Measurements from ENCODE around the gene PPM1H. TPM values are rescaled to one million over a fixed set of nuclear protein-coding genes. Genes with fewer than 3 reads are reported as not detected.

The PPM1H gene
- total RNA-seq, 1 donor from 2014 or later = 31.0 TPM

DNA sequence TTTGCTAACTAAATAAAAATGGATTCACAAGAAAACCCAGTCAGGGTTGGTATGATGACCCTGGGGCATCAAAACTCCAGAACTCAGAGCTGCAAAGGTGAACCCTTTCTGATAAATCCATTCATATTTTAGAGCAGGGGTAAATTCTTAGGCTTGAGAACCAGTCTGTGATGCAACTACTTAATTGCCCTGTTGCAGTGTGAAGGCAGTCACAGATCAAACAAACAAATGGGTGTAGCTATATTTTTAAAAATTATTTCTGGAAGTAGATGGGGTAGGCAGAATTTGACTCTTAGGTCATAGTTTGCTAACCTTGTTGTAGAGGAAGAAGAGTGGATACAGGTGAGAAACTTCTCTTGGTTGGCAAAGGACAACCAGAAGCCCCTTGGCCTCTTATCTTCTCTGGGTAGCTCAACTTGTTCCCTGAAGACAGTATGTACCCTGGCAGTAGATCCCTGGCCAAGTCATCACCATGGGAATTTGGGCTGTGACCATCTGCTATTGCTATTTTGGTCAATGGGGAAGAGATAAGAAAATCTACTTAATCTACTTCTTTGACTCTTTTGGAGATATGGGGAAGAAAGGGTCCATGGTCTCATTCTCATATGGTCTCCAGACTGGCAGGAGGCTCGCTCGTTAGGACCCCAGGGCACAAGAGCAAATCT is 216.1 kb downstream of the PPM1H start:
- no peak overlapping the region for H3K27ac Mint-ChIP-seq
- H3K36me3 Mint-ChIP-seq = peaks cover 28% of the 10 kb centered on the region
- H3K9me3 Mint-ChIP-seq = no peaks in the 10 kb centered on the region
- DNase-seq (ENCODE audit: extremely low spot score, unreplicated experiment) = no peak
- H3K4me1 Mint-ChIP-seq (ENCODE audit: unreplicated experiment) = peaks cover 54% of the 10 kb centered on the region
- H3K27me3 Mint-ChIP-seq = no peaks in the 10 kb centered on the region
- TF ChIP-seq, protein P1, sequence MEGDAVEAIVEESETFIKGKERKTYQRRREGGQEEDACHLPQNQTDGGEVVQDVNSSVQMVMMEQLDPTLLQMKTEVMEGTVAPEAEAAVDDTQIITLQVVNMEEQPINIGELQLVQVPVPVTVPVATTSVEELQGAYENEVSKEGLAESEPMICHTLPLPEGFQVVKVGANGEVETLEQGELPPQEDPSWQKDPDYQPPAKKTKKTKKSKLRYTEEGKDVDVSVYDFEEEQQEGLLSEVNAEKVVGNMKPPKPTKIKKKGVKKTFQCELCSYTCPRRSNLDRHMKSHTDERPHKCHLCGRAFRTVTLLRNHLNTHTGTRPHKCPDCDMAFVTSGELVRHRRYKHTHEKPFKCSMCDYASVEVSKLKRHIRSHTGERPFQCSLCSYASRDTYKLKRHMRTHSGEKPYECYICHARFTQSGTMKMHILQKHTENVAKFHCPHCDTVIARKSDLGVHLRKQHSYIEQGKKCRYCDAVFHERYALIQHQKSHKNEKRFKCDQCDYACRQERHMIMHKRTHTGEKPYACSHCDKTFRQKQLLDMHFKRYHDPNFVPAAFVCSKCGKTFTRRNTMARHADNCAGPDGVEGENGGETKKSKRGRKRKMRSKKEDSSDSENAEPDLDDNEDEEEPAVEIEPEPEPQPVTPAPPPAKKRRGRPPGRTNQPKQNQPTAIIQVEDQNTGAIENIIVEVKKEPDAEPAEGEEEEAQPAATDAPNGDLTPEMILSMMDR (conservative IDR thresholded peaks at IDR 0.05) = no peak
- no peak overlapping the region for H3K4me3 Mint-ChIP-seq

- Mint-ChIP-seq H3K9me3 (no peaks in the 10 kb centered on the region), H3K4me3 (no peak overlapping the region), H3K27me3 (no peaks in the 10 kb centered on the region), H3K4me1 (ENCODE audit: unreplicated experiment) (peaks cover 67% of the 10 kb centered on the region), H3K27ac (no peak overlapping the region), H3K36me3 (peaks cover 28% of the 10 kb centered on the region)
- TF ChIP-seq, protein P1 (conservative IDR thresholded peaks at IDR 0.05) = no peak
- no peak for DNase-seq (ENCODE audit: extremely low spot score, unreplicated experiment)
Measured at GRCh38 chr12:62717643-62718042, 217.3 kb downstream of the PPM1H start.

DNA sequence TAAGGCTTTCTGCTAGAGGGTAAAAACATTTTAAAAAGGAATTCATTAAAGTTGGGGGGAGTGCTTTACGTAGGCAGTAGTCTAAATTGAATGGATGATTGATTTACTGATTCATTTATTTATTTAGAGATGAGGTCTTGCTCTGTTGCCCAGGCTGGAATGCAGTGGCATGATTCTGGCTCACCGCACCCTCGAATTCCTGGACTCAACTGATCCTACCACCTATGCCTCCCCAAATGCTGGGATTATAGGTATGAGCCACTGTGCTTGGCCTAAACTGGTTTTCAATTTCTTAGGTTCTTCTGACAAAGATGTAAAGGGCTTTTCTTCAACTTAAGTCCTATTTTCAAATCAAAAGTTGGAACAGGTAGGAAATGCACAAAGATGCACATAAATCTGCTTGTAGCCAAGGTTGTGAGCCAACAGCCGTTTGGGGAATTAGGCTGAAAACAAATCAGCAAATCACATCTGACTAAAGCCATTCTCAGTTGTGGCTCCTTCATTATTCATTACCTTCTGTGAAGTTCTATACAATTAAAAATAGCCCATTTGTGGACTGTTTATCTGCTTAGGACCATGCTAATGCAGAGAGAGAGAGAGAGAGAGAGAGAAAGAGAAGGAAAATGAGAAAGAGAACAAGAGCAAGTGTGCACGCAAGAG is 218.0 kb downstream of the PPM1H start:
- TF ChIP-seq, protein P1 (conservative IDR thresholded peaks at IDR 0.05) = no peak
- no peak overlapping the region for H3K27ac Mint-ChIP-seq
- no peak for DNase-seq (ENCODE audit: extremely low spot score, unreplicated experiment)
- H3K27me3 Mint-ChIP-seq = no peaks in the 10 kb centered on the region
- peaks cover 28% of the 10 kb centered on the region for H3K36me3 Mint-ChIP-seq
- H3K9me3 Mint-ChIP-seq = no peaks in the 10 kb centered on the region
- H3K4me1 Mint-ChIP-seq (ENCODE audit: unreplicated experiment) = peaks cover 71% of the 10 kb centered on the region
- no peak overlapping the region for H3K4me3 Mint-ChIP-seq

GRCh38 chr12:62716037-62716436 is 218.9 kb downstream of the PPM1H start:
- no peak for DNase-seq (ENCODE audit: extremely low spot score, unreplicated experiment)
- Mint-ChIP-seq H3K36me3 (peaks cover 26% of the 10 kb centered on the region), H3K4me3 (no peak overlapping the region), H3K27ac (no peak overlapping the region), H3K27me3 (no peaks in the 10 kb centered on the region), H3K9me3 (no peaks in the 10 kb centered on the region), H3K4me1 (ENCODE audit: unreplicated experiment) (peaks cover 76% of the 10 kb centered on the region)
- TF ChIP-seq, protein P1 (conservative IDR thresholded peaks at IDR 0.05) = no peak

GRCh38 chr12:62714774-62715721 is 219.9 kb downstream of the PPM1H start:
- Mint-ChIP-seq H3K27ac (peak overlapping the region; percentile 67), H3K4me3 (peak overlapping the region; percentile 49), H3K9me3 (no peaks in the 10 kb centered on the region), H3K4me1 (ENCODE audit: unreplicated experiment) (peaks cover 69% of the 10 kb centered on the region), H3K27me3 (no peaks in the 10 kb centered on the region), H3K36me3 (peaks cover 21% of the 10 kb centered on the region)
- TF ChIP-seq, protein P1 (conservative IDR thresholded peaks at IDR 0.05) = no peak
- DNase-seq (ENCODE audit: extremely low spot score, unreplicated experiment) = no peak
